ENCODE measurements around the gene ANKRD13C.

Gene ANKRD13C

GRCh38 chr1:70354332-70355110 is at the start of gene ANKRD13C:
Gene ANKRD13C, minus strand, starts transcription at chr1:70354722. Its CDS starts 314 bp downstream, at chr1:70354408.
- TF ChIP-seq, protein P1, sequence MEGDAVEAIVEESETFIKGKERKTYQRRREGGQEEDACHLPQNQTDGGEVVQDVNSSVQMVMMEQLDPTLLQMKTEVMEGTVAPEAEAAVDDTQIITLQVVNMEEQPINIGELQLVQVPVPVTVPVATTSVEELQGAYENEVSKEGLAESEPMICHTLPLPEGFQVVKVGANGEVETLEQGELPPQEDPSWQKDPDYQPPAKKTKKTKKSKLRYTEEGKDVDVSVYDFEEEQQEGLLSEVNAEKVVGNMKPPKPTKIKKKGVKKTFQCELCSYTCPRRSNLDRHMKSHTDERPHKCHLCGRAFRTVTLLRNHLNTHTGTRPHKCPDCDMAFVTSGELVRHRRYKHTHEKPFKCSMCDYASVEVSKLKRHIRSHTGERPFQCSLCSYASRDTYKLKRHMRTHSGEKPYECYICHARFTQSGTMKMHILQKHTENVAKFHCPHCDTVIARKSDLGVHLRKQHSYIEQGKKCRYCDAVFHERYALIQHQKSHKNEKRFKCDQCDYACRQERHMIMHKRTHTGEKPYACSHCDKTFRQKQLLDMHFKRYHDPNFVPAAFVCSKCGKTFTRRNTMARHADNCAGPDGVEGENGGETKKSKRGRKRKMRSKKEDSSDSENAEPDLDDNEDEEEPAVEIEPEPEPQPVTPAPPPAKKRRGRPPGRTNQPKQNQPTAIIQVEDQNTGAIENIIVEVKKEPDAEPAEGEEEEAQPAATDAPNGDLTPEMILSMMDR (IDR thresholded peaks at IDR 0.05; ENCODE audit: extremely low read depth, missing control alignments): no peak
- peak; percentile 89 for DNase-seq (ENCODE audit: low spot score)

DNA sequence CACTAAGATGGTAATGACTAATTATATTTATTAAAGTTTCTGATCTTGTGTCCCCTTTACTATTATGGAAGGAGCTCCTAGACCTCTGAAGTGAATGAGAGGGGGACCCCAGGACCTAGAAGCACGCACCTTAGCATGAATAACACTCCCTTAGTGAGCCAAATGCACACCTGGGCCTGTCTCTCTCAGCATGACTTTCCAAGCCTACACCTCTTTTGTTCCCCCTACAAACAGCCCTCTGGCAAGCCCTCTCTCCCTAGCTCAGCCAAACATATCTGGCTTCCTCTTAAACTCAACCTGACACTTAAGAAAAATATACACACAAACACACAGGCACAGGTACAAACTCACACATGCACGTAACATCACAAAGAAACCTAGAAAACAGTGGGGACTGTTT is 49.2 kb upstream of the ANKRD13C start:
- TF ChIP-seq, protein P1 (IDR thresholded peaks at IDR 0.05; ENCODE audit: extremely low read depth, missing control alignments): no peak
- no peak for DNase-seq (ENCODE audit: low spot score)

GRCh38 chr1:70401974-70402373 is 47.5 kb upstream of the ANKRD13C start:
- no peak for DNase-seq (ENCODE audit: low spot score)
- TF ChIP-seq, protein P1 (IDR thresholded peaks at IDR 0.05; ENCODE audit: extremely low read depth, missing control alignments): no peak

GRCh38 chr1:70400335-70400734 is 45.8 kb upstream of the ANKRD13C start:
- TF ChIP-seq, protein P1 (IDR thresholded peaks at IDR 0.05; ENCODE audit: extremely low read depth, missing control alignments): no peak
- no peak for DNase-seq (ENCODE audit: low spot score)

DNA sequence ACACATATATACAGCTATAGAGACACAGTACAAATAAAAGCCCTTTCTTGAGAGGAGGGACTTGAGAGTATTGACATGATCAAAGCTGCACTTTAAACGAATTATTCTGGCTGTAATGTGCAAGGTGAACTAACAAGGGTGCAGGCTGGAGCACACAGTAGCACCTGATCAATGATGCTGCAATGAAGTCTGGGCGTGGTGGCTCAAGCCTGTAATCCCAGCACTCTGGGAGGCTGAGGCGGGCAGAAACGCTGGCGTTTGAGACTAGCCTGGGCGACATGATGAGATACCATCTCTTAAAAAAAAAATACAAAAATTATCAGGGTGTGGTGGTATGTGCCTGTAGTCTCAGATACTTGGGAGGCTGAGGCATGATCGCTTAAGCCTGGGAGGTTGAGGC is 42.5 kb upstream of the ANKRD13C start:
- TF ChIP-seq, protein P1 (IDR thresholded peaks at IDR 0.05; ENCODE audit: extremely low read depth, missing control alignments): no peak
- DNase-seq (ENCODE audit: low spot score): no peak

GRCh38 chr1:70396607-70397006 is 42.1 kb upstream of the ANKRD13C start:
- TF ChIP-seq, protein P1 (IDR thresholded peaks at IDR 0.05; ENCODE audit: extremely low read depth, missing control alignments): no peak
- no peak for DNase-seq (ENCODE audit: low spot score)

DNA sequence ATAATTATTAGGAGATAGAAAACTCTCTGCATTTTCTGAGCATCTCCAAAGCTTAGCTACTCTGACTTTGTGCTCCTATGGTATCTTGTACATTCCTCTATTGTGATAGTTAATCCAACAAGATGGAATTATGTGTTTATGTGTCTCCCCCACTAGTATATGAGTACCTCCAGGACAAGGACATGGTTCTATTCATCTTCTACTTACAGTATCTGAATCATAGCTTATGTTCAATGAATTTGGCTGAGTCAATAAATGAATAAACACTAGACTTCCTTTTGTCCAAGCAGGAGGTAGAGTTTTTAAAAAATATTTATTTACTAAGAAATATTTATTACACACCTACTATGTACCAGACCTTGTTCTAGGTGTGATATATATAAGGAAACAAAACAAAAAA is 38.1 kb upstream of the ANKRD13C start:
- DNase-seq (ENCODE audit: low spot score): no peak
- TF ChIP-seq, protein P1 (IDR thresholded peaks at IDR 0.05; ENCODE audit: extremely low read depth, missing control alignments): no peak

Measured in GM20000 (cell line).